CD8-positive, alpha-beta memory T cell (primary cell): ENCODE data around the gene FOSL2. TPM values are rescaled to one million over a fixed set of nuclear protein-coding genes. Genes with fewer than 3 reads are reported as not detected.

Source experiments
- CTCF ChIA-PET: fragments of 350-600 bp; sonication (Branson Sonifier 250); formaldehyde crosslinking; loops from one replicate; lab custom pipeline; 2021; ENCODE audit warnings: antibody characterized with exemption; lab: Charles Lee
- POLR2A ChIA-PET: fragments of 350-600 bp; sonication (Branson Sonifier 250); formaldehyde crosslinking; loops from one replicate; lab custom pipeline; 2021; ENCODE audit warnings: antibody characterized with exemption; lab: Charles Lee
- DNase-seq, 5 donors: peaks; one replicate each; pipeline versions ENCODE4 v3.0.0 to v3.0.0-alpha.2; 2020 to 2022; ENCODE audit warnings: mixed read lengths in 1 of 5
- H3K27ac ChIP-seq: one replicate; pipeline ENCODE4 v1.7.0; 2013; ENCODE audit warnings: low read depth, mild to moderate bottlenecking, low read length, moderate library complexity
- H3K27me3 ChIP-seq: 2 replicates; pipeline ENCODE4 v1.7.0; 2013; ENCODE audit warnings: low read length, mild to moderate bottlenecking; ENCODE audit not compliant: insufficient read depth, poor library complexity, severe bottlenecking
- H3K36me3 ChIP-seq: 2 replicates; pipeline ENCODE4 v1.7.0; 2013; ENCODE audit warnings: mild to moderate bottlenecking, low read length, moderate library complexity; ENCODE audit not compliant: insufficient read depth
- H3K4me1 ChIP-seq: 2 replicates; pipeline ENCODE4 v1.7.0; 2013; ENCODE audit warnings: mild to moderate bottlenecking, low read length, moderate library complexity; ENCODE audit not compliant: insufficient read depth
- H3K4me3 ChIP-seq: 2 replicates; pipeline ENCODE4 v1.7.0; 2013; ENCODE audit warnings: mild to moderate bottlenecking, low read length
- H3K9me3 ChIP-seq: 2 replicates; pipeline ENCODE4 v1.7.0; 2013; ENCODE audit warnings: mild to moderate bottlenecking, low read length
- H3K27ac Mint-ChIP-seq, 8 donors: one replicate each; pipeline ENCODE4 v1.8.0; 2020 to 2021; ENCODE audit warnings: mixed read lengths in 8 of 8, mild to moderate bottlenecking in 6 of 8, inconsistent platforms in 3 of 8, moderate library complexity in 3 of 8
- H3K27me3 Mint-ChIP-seq, 2 donors: one replicate each; pipeline ENCODE4 v1.8.0; 2020 to 2021; ENCODE audit warnings: mixed read lengths in 2 of 2, mild to moderate bottlenecking in 1 of 2, moderate library complexity in 1 of 2
- H3K36me3 Mint-ChIP-seq, 3 donors: one replicate each; pipeline ENCODE4 v1.8.0; 2020 to 2021; ENCODE audit warnings: mixed read lengths in 3 of 3, inconsistent platforms in 1 of 3, mild to moderate bottlenecking in 1 of 3
- H3K4me1 Mint-ChIP-seq, 3 donors: one replicate each; pipeline ENCODE4 v1.8.0; 2020 to 2021; ENCODE audit warnings: mixed read lengths in 3 of 3, inconsistent platforms in 1 of 3, mild to moderate bottlenecking in 1 of 3
- H3K4me3 Mint-ChIP-seq, 7 donors: one replicate each; pipeline ENCODE4 v1.8.0; 2020 to 2021; ENCODE audit warnings: mixed read lengths in 7 of 7, mild to moderate bottlenecking in 6 of 7, moderate library complexity in 4 of 7, inconsistent platforms in 2 of 7
- H3K9me3 Mint-ChIP-seq, 5 donors: one replicate each; pipeline ENCODE4 v1.8.0; 2020 to 2022; ENCODE audit warnings: mixed read lengths in 5 of 5, mild to moderate bottlenecking in 3 of 5, moderate library complexity in 2 of 5, inconsistent platforms in 1 of 5
- polyA plus RNA-seq: library from polyadenylated mRNA; unstranded; fragments of 300-500 nt; fragmentation: Illumina TruSeq; gene quantifications from one replicate; pipeline ENCODE4 v1.2.3, GENCODE V29; 2021
- total RNA-seq, 2 experiments: library from RNA; stranded (reverse); gene quantifications; one replicate each; pipeline ENCODE4 v1.2.3, GENCODE V29; 2021

Gene FOSL2
- total and polyA plus RNA-seq, 3 experiments from 2014 or later, result 14.1 to 47.3 (median 46.2) TPM

DNA sequence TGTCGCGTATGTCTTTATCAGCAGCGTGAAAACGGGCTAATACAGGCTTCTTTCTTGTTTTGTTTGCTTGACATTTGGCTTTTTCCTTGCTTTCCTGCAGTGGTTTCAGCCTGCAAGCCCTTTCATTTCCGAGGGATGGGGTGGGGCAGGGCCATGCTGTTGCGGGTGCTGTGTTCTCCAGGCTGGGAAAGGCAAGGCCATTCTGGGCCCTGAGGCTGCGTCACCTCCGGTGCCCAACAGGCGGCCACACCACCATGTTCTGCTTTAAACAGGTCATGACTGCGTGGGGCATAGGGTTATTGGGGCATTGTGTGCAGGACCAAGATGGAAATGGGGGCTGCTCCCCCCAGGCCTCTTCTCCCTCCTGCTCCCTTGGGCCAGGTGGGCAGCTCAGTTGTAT, 64.6 kb downstream of the FOSL2 start:
- ChIA-PET POLR2A (no interaction called here), CTCF (no interaction called here)
- Histone ChIP-seq H3K4me1 (peaks cover 3% of the 10 kb centered on the region), H3K27me3 (no peaks in the 10 kb centered on the region), H3K4me3 (no peak overlapping the region), H3K27ac (no peak overlapping the region), H3K36me3 (no peaks in the 10 kb centered on the region), H3K9me3 (no peaks in the 10 kb centered on the region)
- Mint-ChIP-seq H3K36me3 (peaks cover 0 to 12% (median 0%) of the 10 kb centered on the region in 3 donors), H3K4me1 (peaks cover 0 to 3% (median 2%) of the 10 kb centered on the region in 3 donors), H3K9me3 (peaks cover 0 to 4% (median 4%) of the 10 kb centered on the region in 5 donors), H3K27me3 (peaks cover 2 to 5% of the 10 kb centered on the region in 2 donors), H3K4me3 (no peak overlapping the region), H3K27ac (peak overlapping the region in 1 of 8 donors; percentile 92)
- DNase-seq, result no peak

GRCh38 chr2:28461056-28461455, 68.4 kb downstream of the FOSL2 start:
- no peak overlapping the region for H3K4me3 ChIP-seq
- Mint-ChIP-seq H3K27ac (peak overlapping the region in 1 of 8 donors; percentile 78), H3K27me3 (peaks cover 2 to 21% of the 10 kb centered on the region in 2 donors), H3K36me3 (peaks cover 0 to 21% (median 3%) of the 10 kb centered on the region in 3 donors), H3K4me1 (peaks cover 0 to 7% (median 4%) of the 10 kb centered on the region in 3 donors), H3K4me3 (no peak overlapping the region), H3K9me3 (peaks cover 0 to 14% (median 5%) of the 10 kb centered on the region in 5 donors)
- DNase-seq, result no peak
- H3K27me3 ChIP-seq, result no peaks in the 10 kb centered on the region
- H3K27ac ChIP-seq, result no peak overlapping the region
- CTCF ChIA-PET, result no interaction called here
- POLR2A ChIA-PET, result no interaction called here
- H3K4me1 ChIP-seq, result no peaks in the 10 kb centered on the region
- no peaks in the 10 kb centered on the region for H3K9me3 ChIP-seq
- H3K36me3 ChIP-seq, result no peaks in the 10 kb centered on the region

DNA sequence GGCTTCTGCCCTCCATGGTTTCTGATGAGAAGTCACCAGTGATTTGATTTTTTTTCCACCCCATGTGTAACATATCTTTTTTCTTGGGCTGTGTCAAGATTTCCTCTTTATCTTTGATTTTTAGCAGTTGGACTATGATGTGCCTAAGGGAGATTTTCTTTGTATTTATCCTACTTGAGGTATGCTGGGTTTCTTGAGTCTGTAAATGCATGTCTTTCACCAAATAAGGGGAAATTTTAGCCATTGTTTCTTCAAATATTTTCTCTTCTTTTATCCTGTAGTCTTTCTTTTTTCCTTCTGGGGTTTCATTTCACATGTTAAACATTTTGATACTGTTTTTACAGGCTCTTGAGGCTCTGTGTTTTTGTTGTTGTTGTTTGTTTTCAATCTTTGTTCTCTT, 69.5 kb downstream of the FOSL2 start:
- no peaks in the 10 kb centered on the region for H3K27me3 ChIP-seq
- no peak for DNase-seq
- no peak overlapping the region for H3K4me3 ChIP-seq
- H3K27me3 Mint-ChIP-seq, result peaks cover 2 to 21% of the 10 kb centered on the region in 2 donors
- H3K27ac Mint-ChIP-seq, result no peak overlapping the region
- peaks cover 0 to 21% (median 3%) of the 10 kb centered on the region in 3 donors for H3K36me3 Mint-ChIP-seq
- H3K9me3 Mint-ChIP-seq, result peaks cover 0 to 14% (median 5%) of the 10 kb centered on the region in 5 donors
- H3K4me1 Mint-ChIP-seq, result peaks cover 0 to 7% (median 4%) of the 10 kb centered on the region in 3 donors
- H3K27ac ChIP-seq, result no peak overlapping the region
- no peaks in the 10 kb centered on the region for H3K9me3 ChIP-seq
- no peak overlapping the region for H3K4me3 Mint-ChIP-seq
- ChIA-PET CTCF (no interaction called here), POLR2A (no interaction called here)
- H3K36me3 ChIP-seq, result no peaks in the 10 kb centered on the region
- no peaks in the 10 kb centered on the region for H3K4me1 ChIP-seq

DNA sequence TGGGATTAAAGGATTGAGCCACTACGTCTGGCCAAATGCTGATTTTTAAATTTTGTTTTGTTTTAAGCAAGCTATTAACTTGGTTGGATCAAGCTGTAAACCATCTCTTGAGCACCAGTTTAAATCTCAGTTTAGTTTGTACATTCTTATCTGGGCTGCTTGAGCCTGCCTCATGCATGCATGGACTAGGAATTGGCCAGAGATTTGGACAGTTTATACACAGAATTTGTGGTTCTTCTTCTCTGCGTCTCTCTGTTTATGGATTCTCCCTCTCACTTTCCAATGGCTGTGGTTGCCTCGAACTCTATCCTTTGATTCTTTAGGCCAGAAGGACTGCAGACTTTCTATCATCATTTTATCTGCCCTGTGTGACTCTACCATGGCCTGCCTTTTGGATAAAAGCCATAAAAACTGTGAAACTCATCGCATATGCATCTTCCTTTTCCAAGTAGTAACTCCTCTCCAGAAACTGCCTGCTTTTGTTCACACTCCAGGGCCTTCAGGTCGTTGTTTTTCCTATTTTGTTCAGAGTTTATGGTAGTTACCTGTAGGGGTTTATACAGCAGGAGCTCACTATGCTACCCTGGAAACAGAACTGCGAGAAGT, 70.7 kb downstream of the FOSL2 start:
- no peaks in the 10 kb centered on the region for H3K27me3 ChIP-seq
- H3K9me3 ChIP-seq, result no peaks in the 10 kb centered on the region
- DNase-seq, result no peak
- no peaks in the 10 kb centered on the region for H3K36me3 ChIP-seq
- Mint-ChIP-seq H3K4me1 (peaks cover 0 to 7% (median 4%) of the 10 kb centered on the region in 3 donors), H3K9me3 (peaks cover 0 to 14% (median 5%) of the 10 kb centered on the region in 5 donors), H3K4me3 (no peak overlapping the region), H3K27ac (no peak overlapping the region), H3K27me3 (peaks cover 2 to 24% of the 10 kb centered on the region in 2 donors), H3K36me3 (peaks cover 0 to 21% (median 3%) of the 10 kb centered on the region in 3 donors)
- POLR2A ChIA-PET, result no interaction called here
- CTCF ChIA-PET, result no interaction called here
- no peak overlapping the region for H3K4me3 ChIP-seq
- H3K27ac ChIP-seq, result no peak overlapping the region
- H3K4me1 ChIP-seq, result no peaks in the 10 kb centered on the region

GRCh38 chr2:28463893-28464292, 71.2 kb downstream of the FOSL2 start:
- H3K9me3 Mint-ChIP-seq, result peaks cover 0 to 14% (median 5%) of the 10 kb centered on the region in 5 donors

DNA sequence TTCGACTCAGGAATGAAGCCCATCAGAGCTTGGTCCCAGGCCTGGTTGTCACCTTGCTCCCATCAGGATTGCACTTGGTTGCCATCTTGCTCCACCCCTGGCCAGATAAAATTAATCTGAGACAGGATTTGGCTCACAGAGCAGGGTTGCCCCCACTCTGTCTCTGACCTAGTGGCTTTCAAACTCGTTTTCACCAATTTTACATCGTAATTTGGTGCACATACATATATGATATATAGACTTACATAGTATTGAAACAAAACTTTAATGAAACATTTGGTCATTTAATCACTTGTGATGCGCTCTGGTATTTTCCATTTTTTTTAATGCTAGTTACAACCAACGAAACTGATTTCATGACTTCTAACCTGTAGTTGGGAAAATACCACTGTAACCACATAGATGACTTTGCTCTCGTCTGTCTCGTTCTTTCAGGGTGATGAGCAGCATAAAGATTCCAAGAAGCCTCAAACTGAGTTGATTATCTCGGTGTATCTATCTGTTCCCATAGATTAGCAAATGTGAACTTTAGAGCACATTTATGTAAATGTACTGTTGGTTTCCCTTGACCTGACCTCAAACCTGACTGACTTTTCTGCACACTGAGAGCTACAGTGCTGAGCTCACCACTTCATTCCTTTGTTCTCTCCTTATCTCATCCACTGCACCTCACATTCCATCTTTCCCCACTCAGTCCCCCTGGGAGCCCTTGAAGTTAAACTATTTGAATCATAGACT, 72.7 kb downstream of the FOSL2 start:
- CTCF ChIA-PET, result no interaction called here
- Mint-ChIP-seq H3K27ac (no peak overlapping the region), H3K4me1 (peaks cover 3 to 7% (median 6%) of the 10 kb centered on the region in 3 donors), H3K36me3 (peaks cover 0 to 21% (median 3%) of the 10 kb centered on the region in 3 donors), H3K27me3 (peaks cover 2 to 24% of the 10 kb centered on the region in 2 donors), H3K9me3 (peaks cover 0 to 14% (median 5%) of the 10 kb centered on the region in 5 donors), H3K4me3 (no peak overlapping the region)
- Histone ChIP-seq H3K4me1 (peaks cover 2% of the 10 kb centered on the region), H3K27me3 (no peaks in the 10 kb centered on the region), H3K36me3 (no peaks in the 10 kb centered on the region), H3K4me3 (no peak overlapping the region), H3K27ac (no peak overlapping the region), H3K9me3 (no peaks in the 10 kb centered on the region)
- POLR2A ChIA-PET, result no interaction called here
- no peak for DNase-seq

More at GRCh38 chr2:28463893-28464292, 71.2 kb downstream of the FOSL2 start:
- peaks cover 2 to 24% of the 10 kb centered on the region in 2 donors for H3K27me3 Mint-ChIP-seq
- ChIA-PET CTCF (no interaction called here), POLR2A (no interaction called here)
- H3K27me3 ChIP-seq, result no peaks in the 10 kb centered on the region
- H3K36me3 ChIP-seq, result no peaks in the 10 kb centered on the region
- H3K4me1 ChIP-seq, result no peaks in the 10 kb centered on the region
- H3K36me3 Mint-ChIP-seq, result peaks cover 0 to 21% (median 3%) of the 10 kb centered on the region in 3 donors
- peak overlapping the region in 1 of 8 donors; percentile 1 for H3K27ac Mint-ChIP-seq
- no peak overlapping the region for H3K4me3 ChIP-seq
- no peak for DNase-seq
- H3K4me3 Mint-ChIP-seq, result no peak overlapping the region
- no peaks in the 10 kb centered on the region for H3K9me3 ChIP-seq
- H3K27ac ChIP-seq, result no peak overlapping the region
- H3K4me1 Mint-ChIP-seq, result peaks cover 0 to 7% (median 4%) of the 10 kb centered on the region in 3 donors

Other genes with a start within 250 kb of the FOSL2 start
- gene PLB1, start 103.2 kb downstream of the FOSL2 start, total RNA-seq, result under 1 TPM; 0.35 to 0.39 TPM
- gene PLB1, start 103.2 kb downstream of the FOSL2 start, polyA plus RNA-seq, result 0.16 TPM